IPS-20b (cell line): ENCODE measurements around the gene ACSS1.

Experiments
- H3K27ac ChIP-seq: one replicate; pipeline ENCODE4 v1.5.1; 2013; ENCODE audit warnings: low read length
- H3K27me3 ChIP-seq: 2 replicates; pipeline ENCODE4 v1.6.1; 2013; ENCODE audit warnings: mild to moderate bottlenecking, low read length, inconsistent platforms; ENCODE audit not compliant: insufficient read depth
- H3K36me3 ChIP-seq: 2 replicates; pipeline ENCODE4 v1.6.1; 2013; ENCODE audit warnings: low read depth, mild to moderate bottlenecking, inconsistent platforms, low read length, moderate library complexity; ENCODE audit not compliant: insufficient read depth
- H3K4me1 ChIP-seq: 2 replicates; pipeline ENCODE4 v1.6.1; 2013; ENCODE audit warnings: mild to moderate bottlenecking, control low read depth, inconsistent platforms, low read length, moderate library complexity; ENCODE audit not compliant: insufficient read depth
- H3K4me3 ChIP-seq: 2 replicates; pipeline ENCODE4 v1.5.1; 2013; ENCODE audit warnings: mild to moderate bottlenecking, low read length, inconsistent platforms
- H3K9ac ChIP-seq: 2 replicates; pipeline ENCODE4 v1.6.1; 2013; ENCODE audit warnings: low read depth, mild to moderate bottlenecking, inconsistent platforms, low read length, moderate library complexity
- H3K9me3 ChIP-seq: 2 replicates; pipeline ENCODE4 v1.6.1; 2013; ENCODE audit warnings: mild to moderate bottlenecking, low read depth, low read length, inconsistent platforms; ENCODE audit not compliant: insufficient read depth

Gene ACSS1

DNA sequence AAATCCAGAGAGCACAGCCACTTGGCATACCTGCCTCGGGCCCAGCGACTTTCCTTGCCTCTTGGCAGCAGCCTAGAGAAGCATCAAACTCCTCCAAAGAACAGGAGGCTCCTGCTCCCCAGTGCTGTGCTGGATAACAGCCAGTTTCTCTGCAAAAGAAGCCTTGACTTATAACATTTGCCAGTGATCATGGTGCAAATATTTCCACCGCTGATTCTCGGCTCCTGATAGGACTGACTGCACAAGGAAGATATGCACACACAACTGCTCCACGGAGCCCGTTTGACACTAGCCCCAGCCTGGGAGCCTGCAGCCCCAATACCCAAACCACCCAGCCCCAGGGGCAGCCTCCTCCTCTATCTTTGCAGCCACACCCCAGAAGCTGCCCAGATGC, 17.5 kb downstream of the ACSS1 start:
- Histone ChIP-seq H3K9ac (no peak overlapping the region), H3K27me3 (no peaks in the 10 kb centered on the region), H3K27ac (no peak overlapping the region), H3K36me3 (no peaks in the 10 kb centered on the region), H3K9me3 (no peaks in the 10 kb centered on the region), H3K4me1 (no peaks in the 10 kb centered on the region), H3K4me3 (no peak overlapping the region)

DNA sequence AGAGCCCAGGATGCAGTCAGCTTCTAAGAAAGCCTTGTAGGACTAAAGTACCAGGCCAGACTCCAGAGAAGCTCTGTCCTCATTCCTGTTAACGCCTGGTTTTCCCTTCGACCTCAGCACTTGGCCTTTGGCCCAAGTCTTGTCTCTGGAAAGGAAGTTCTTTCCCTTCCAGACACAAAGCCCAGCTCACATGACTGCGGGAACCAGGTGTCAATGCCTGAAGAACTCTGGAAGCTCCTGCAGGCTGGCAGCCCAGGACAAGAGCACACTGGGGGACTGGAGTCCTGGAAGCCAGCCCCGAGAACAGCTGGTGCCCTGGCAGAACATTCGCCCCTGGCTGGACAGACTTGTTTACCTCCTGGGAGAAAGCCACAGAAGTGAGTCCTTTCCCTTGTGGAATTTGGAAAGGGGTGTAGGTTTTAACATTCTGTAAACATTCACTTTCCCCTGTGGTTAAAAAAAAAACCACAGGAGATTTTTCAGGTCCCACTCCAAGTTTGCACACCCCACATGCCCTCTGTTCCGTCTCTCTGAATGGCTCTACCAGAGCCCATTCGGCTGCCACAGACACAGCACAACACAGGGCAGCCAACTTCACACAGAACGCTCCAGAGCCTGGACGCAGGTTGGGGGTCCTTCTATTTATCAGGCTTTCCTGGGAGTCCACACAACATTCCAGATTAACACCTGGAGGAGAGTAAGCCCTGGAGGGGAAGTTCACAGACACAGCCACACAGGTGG, 18.1 kb downstream of the ACSS1 start:
- H3K4me3 ChIP-seq = no peak overlapping the region
- H3K9me3 ChIP-seq = no peaks in the 10 kb centered on the region
- no peaks in the 10 kb centered on the region for H3K36me3 ChIP-seq
- no peak overlapping the region for H3K9ac ChIP-seq
- H3K4me1 ChIP-seq = no peaks in the 10 kb centered on the region
- no peak overlapping the region for H3K27ac ChIP-seq
- H3K27me3 ChIP-seq = no peaks in the 10 kb centered on the region

DNA sequence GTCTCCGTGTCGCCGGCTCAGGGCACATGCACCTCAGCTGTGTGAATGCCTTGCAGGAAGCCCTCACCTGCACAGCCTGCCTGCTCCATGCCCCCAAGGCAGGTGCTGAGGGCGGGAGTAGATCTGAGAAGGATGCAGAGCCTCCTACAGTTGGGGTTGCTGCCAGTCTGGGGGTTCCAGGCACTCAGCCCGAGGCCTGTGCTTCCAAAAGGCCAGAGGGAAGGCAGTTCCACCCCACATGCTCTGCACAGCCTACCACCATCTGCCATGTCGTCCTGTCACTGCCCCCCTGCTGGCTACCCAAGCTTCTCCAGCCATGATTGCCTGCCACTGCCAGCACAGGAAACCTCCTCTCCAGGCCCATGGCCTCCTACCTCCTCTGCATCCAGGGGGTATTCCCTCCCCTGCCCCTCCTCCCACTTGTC, 19.3 kb downstream of the ACSS1 start:
- no peak overlapping the region for H3K9ac ChIP-seq

DNA sequence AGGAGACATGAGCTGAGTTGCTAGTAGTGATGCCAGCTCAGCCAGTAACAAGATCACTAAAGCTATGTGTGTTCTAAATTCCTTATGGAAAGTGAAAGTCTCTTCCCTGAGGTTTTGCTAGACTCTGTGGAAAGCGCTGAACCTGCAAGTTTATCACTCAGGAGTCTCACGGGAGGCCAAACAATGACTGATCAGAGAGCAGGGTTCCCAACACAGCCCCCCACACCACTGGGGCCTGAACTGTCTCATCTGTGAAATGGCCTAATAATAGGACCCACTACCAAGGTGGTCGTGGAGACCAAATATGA, 19.9 kb downstream of the ACSS1 start:
- Histone ChIP-seq H3K4me3 (no peak overlapping the region), H3K27me3 (peaks cover 12% of the 10 kb centered on the region), H3K36me3 (no peaks in the 10 kb centered on the region), H3K9ac (no peak overlapping the region), H3K27ac (no peak overlapping the region), H3K9me3 (no peaks in the 10 kb centered on the region), H3K4me1 (peaks cover 2% of the 10 kb centered on the region; the same call in 1 of the 2 replicates)

More for the DNA sequence above, 19.3 kb downstream of the ACSS1 start:
- Histone ChIP-seq H3K4me3 (no peak overlapping the region), H3K9me3 (no peaks in the 10 kb centered on the region), H3K4me1 (no peaks in the 10 kb centered on the region), H3K27ac (no peak overlapping the region), H3K27me3 (peaks cover 7% of the 10 kb centered on the region), H3K36me3 (no peaks in the 10 kb centered on the region)

DNA sequence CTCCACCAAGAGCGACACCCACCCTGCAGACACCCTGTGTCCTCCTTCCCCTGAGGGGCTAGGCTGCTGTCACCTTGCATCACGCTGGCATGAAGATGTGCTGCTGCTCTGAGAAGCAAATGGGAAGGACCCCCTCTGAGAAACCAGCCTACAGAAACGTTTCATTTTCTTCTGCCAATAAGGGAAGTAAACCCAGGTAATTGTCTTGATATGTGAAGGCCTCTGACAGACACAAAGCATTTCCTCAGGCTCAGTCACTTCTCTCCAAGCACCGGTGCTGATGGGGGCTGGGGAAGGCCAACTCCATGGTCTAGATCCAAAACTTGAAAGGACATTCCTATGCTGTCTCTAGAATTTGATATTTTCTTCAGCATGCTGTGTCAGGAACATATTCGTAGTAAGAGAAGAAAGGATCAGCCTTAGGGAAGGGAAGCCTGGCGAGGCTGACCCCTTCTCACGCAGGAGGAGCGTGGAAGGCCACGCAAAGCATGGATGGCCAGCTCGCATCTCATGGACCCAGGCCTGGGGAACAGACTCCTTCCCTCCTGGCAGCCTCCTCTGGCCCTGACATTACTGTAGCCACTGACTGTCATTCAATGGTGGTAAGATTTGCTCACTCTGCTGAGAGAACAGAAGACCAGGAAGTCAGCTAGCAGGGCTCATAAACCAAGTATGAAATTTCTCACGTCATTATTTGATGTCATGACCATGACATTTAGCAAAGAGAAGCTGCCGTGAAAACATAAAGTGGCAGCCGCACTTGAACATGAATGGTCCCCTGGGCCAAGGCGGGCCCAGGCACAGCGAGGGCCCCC, 20.4 kb downstream of the ACSS1 start:
- H3K4me1 ChIP-seq = peaks cover 2% of the 10 kb centered on the region; the same call in 1 of the 2 replicates
- H3K27me3 ChIP-seq = peaks cover 16% of the 10 kb centered on the region
- no peak overlapping the region for H3K9ac ChIP-seq
- H3K36me3 ChIP-seq = no peaks in the 10 kb centered on the region
- H3K9me3 ChIP-seq = no peaks in the 10 kb centered on the region
- H3K4me3 ChIP-seq = no peak overlapping the region
- H3K27ac ChIP-seq = no peak overlapping the region

DNA sequence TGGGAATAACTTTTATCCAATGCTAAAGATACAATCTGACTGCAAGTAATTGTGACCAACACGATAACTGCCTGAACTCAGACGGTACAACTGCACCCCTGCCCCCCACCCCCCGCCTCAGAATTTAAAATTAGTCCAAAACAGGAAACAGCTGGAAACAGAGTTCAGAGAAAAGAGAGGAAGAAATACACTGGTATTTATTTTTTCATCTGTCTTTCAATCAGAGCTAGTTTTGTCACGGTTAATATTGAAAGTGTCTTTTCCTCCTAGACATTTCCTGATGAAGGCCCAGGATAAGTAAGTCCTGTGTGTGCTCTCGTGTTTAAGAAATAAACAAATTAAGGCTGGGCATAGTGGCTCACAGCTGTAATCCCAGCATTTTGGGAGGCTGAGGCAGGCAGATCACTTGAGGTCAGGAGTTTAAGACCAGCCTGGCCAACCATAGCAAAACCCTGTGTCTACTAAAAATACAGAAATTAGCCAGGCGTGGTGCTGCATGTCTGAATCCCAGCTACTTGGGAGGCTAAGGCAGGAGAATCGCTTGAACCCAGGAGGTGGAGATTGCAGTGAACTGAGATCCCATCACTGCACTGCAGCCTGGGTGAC, 21.5 kb downstream of the ACSS1 start:
- no peaks in the 10 kb centered on the region for H3K9me3 ChIP-seq
- peaks cover 2% of the 10 kb centered on the region; the same call in 1 of the 2 replicates for H3K4me1 ChIP-seq
- peaks cover 16% of the 10 kb centered on the region for H3K27me3 ChIP-seq
- H3K36me3 ChIP-seq = no peaks in the 10 kb centered on the region
- H3K4me3 ChIP-seq = no peak overlapping the region
- no peak overlapping the region for H3K9ac ChIP-seq
- no peak overlapping the region for H3K27ac ChIP-seq

DNA sequence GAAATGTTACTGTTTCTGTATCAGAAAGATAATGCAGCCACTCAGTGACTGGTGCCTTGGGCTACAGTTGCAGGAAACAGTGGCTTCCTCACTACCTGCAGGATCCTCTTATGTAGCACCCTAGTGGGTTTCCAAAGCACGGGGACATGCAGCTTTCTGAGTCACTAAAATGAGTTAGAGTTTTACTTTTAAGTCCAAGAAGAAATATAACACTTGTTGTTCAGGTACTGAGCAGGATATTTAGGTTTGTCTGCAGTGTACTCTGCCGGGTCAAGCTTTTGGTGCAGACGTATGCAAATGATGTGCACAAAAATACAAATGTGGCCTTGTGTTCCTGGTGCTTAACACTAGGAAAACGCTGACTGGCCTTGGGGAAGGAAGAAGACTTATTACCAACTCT, 22.0 kb downstream of the ACSS1 start:
- H3K4me1 ChIP-seq = peaks cover 2% of the 10 kb centered on the region; the same call in 1 of the 2 replicates
- H3K27me3 ChIP-seq = peaks cover 16% of the 10 kb centered on the region
- no peaks in the 10 kb centered on the region for H3K9me3 ChIP-seq
- no peak overlapping the region for H3K27ac ChIP-seq
- H3K36me3 ChIP-seq = no peaks in the 10 kb centered on the region
- H3K4me3 ChIP-seq = no peak overlapping the region
- H3K9ac ChIP-seq = no peak overlapping the region

DNA sequence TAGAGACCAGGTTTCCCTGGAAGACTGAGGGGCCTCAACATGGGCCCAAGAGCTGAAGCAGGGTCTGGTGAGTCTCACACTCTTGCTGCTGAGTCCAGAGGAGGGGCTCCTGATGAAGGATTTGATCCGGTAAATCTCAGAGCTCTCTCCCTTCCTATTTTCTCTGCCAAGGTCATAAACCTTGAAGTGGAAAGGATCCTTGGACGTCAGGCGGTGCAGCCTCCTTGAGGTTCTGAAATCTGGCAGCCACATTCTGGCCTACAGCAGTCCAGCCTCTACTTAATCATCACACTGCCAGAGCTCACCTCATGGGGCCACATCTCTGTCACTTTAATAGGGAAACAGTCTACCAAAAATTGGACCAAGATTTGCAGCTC, 24.0 kb downstream of the ACSS1 start:
- Histone ChIP-seq H3K4me3 (no peak overlapping the region), H3K27ac (no peak overlapping the region)

DNA sequence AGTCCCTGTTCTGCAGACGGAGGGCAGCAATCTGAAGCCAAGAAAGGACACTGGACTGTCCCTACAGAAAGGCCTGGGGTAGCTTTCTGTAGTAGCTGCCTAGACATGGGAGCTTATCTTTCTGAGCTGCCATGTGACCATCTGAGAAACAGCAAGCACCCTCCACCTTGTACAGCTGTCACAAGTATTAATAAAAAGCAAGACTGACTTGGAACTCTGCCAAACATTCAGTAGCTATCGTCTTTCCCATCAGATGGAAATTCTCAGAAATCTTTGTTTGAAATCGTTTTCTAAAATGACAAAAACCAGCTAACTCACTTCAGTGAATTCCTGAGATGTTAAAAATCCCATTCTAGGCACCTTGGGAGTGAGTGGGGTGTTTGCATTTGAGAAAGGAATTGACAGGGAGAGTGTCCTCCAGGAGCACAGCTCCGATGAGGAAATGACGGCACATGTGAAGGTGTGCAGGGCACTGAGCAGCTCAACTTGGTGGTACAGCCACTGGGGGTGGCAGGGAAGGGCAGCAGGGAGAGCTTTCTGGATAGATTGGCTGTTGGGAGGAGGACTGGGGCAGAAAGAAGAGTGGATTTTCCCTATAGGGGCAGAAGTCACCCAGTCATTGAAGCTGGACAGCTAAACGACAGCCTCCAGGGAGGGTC, 24.5 kb downstream of the ACSS1 start:
- peaks cover 16% of the 10 kb centered on the region for H3K27me3 ChIP-seq
- no peak overlapping the region for H3K4me3 ChIP-seq
- no peaks in the 10 kb centered on the region for H3K36me3 ChIP-seq
- H3K9ac ChIP-seq = no peak overlapping the region
- H3K9me3 ChIP-seq = no peaks in the 10 kb centered on the region
- no peak overlapping the region for H3K27ac ChIP-seq
- H3K4me1 ChIP-seq = peaks cover 2% of the 10 kb centered on the region; the same call in 1 of the 2 replicates

More for the DNA sequence above, 24.0 kb downstream of the ACSS1 start:
- Histone ChIP-seq H3K9me3 (no peaks in the 10 kb centered on the region), H3K4me1 (peaks cover 2% of the 10 kb centered on the region; the same call in 1 of the 2 replicates), H3K36me3 (no peaks in the 10 kb centered on the region), H3K9ac (no peak overlapping the region), H3K27me3 (peaks cover 16% of the 10 kb centered on the region)

DNA sequence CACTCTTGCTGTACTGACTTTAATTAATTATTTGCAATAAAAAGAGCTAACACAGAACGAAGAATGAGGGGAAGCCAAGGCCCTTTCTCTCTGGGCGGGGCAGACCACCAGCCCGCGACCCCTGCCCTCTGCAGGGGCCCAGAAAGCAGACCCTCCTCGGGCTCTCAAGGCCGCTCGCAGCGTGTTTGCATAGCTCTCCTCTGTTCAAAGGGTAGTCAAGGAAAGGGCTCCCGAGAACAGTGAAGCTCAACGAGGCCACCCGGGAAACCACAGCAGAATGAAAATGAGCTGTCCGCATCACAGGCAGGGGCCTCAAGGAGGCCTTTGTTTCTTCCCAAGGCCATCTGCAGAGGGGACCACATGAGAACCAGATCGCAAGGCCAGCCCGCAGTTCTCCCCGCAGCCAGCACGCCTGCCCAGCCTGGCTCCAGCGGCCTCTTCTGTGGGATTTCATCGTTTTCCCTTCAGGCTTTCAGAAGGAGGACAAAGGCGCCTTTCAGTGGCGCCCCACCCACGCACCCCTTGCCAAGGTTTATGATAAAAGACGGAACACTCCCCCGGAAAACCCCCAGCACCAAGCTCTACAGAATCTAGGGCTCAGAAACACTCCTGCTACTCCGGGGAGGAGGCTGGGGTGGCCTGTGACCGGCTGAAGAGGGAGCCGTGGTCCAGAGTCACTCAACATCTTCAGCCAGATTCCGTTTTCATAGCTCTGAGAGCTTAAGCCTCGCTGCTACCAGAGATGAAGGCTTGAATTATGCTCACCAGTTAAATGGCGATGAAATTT, 25.3 kb downstream of the ACSS1 start:
- Histone ChIP-seq H3K9me3 (no peaks in the 10 kb centered on the region), H3K27me3 (peaks cover 16% of the 10 kb centered on the region), H3K9ac (no peak overlapping the region), H3K36me3 (no peaks in the 10 kb centered on the region), H3K4me1 (peaks cover 2% of the 10 kb centered on the region; the same call in 1 of the 2 replicates), H3K4me3 (no peak overlapping the region), H3K27ac (no peak overlapping the region)

DNA sequence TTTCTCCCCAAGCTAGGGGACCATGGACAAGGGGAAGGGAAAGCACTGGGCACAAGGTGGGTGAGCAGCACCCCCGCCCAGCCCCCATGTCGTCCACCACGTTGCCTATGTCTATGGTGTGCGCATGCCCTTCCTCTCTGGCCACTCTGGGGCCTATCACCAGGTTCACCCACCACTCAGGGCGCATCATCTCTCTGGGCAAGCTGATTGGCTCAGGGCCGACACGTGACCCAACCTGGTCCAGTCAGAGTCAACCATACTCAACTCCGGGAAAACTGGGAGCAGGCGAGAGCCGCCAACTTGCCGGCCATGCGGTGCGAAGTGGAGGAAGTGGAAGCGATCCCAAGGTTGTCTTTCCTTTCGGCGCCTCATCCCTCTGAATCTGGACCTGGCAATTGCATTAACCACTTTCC, 25.9 kb downstream of the ACSS1 start:
- Histone ChIP-seq H3K4me1 (peaks cover 2% of the 10 kb centered on the region; the same call in 1 of the 2 replicates), H3K27ac (no peak overlapping the region), H3K9me3 (no peaks in the 10 kb centered on the region), H3K4me3 (no peak overlapping the region), H3K9ac (no peak overlapping the region), H3K36me3 (no peaks in the 10 kb centered on the region), H3K27me3 (peaks cover 16% of the 10 kb centered on the region)
